Neural cell (in vitro differentiated cells): ENCODE results near the gene HOXB4.

Experiments used
- CTCF ChIP-seq: fragments of 450-650 bp; IDR thresholded peaks from 2 replicates; pipeline ENCODE4 v1.5.1; 2014; ENCODE audit warnings: antibody characterized with exemption, mild to moderate bottlenecking, moderate library complexity; ENCODE audit not compliant: poor library complexity, severe bottlenecking
- POLR2AphosphoS5 ChIP-seq: IDR thresholded peaks from 2 replicates; pipeline ENCODE4 v1.6.1; 2012
- TAF1 ChIP-seq: IDR thresholded peaks from 2 replicates; pipeline ENCODE4 v1.6.1; 2012; ENCODE audit warnings: low read depth

GRCh38 chr17:48577946-48578615, at the start of gene HOXB4:
- TF ChIP-seq CTCF (no peak), POLR2AphosphoS5 (no peak), TAF1 (no peak)
